Endothelial cell of umbilical vein (primary cell): ENCODE data around the gene KRT83. TPM values are rescaled to one million over a fixed set of nuclear protein-coding genes. Genes with fewer than 3 reads are reported as not detected.
A peak's percentile ranks its signal among the peaks of the same experiment; 100 is the strongest.

Experiments
- BruUV-seq: library from RNA; stranded (reverse); fragments of 400-500 nt; replicated peaks from 2 replicates; lab custom pipeline; 2021; lab: Mats Ljungman, UMichigan
- CTCF ChIA-PET: fragments of 300-600, 350-600 bp; sonication (Branson Sonifier 250); formaldehyde crosslinking; loops from one replicate; lab custom pipeline; 2021; ENCODE audit warnings: antibody characterized with exemption, inconsistent platforms; lab: Charles Lee
- POLR2A ChIA-PET: fragments of 300-600, 350-600 bp; sonication (Branson Sonifier 250); formaldehyde crosslinking; loops from one replicate; lab custom pipeline; 2021; ENCODE audit warnings: antibody characterized with exemption, inconsistent platforms; lab: Charles Lee
- DNase-seq: peaks from one replicate; pipeline ENCODE4 v3.0.0-alpha.2; 2011; ENCODE audit warnings: low read depth, low spot score
- FAIRE-seq: peaks from 2 replicates; lab custom pipeline; 2011; peaks lifted over from hg19 to GRCh38; lab: Jason Lieb, UNC
- H2AFZ ChIP-seq: 2 replicates; pipeline ENCODE4 v1.6.0; 2012; ENCODE audit warnings: low read depth, low read length, control low read depth, inconsistent platforms
- H3K27ac ChIP-seq: 2 replicates; pipeline ENCODE4 v1.5.1; 2011; ENCODE audit warnings: low read depth, mild to moderate bottlenecking, control low read depth, low read length, moderate library complexity; ENCODE audit not compliant: insufficient read depth
- H3K27me3 ChIP-seq, 2 experiments: 2 replicates each; pipeline versions ENCODE4 v1.6.0 to v1.6.1; 2011; ENCODE audit warnings: low read length in 2 of 2, mixed read lengths in 1 of 2; ENCODE audit not compliant: control insufficient read depth in 2 of 2, insufficient read depth in 2 of 2
- H3K36me3 ChIP-seq, 2 experiments: 2 replicates in 1 of 2; 3 replicates in 1 of 2; pipeline ENCODE4 v1.5.1; 2011; ENCODE audit warnings: low read length in 2 of 2, mild to moderate bottlenecking in 1 of 2, moderate library complexity in 1 of 2; ENCODE audit not compliant: control insufficient read depth in 2 of 2, insufficient read depth in 2 of 2; ENCODE audit errors: extremely low read depth in 1 of 2
- H3K4me1 ChIP-seq: 3 replicates; pipeline ENCODE4 v1.5.1; 2011; ENCODE audit warnings: mild to moderate bottlenecking, low read length; ENCODE audit not compliant: control insufficient read depth, insufficient read depth; ENCODE audit errors: extremely low read depth
- H3K4me2 ChIP-seq: 2 replicates; pipeline ENCODE4 v1.6.1; 2011; ENCODE audit warnings: low read length, control low read depth, mixed read lengths; ENCODE audit not compliant: insufficient read depth
- H3K4me3 ChIP-seq, 3 experiments: fragments of 200-600 bp in 1 of 3; sonication (generic), shearing (Covaris generic) in 1 of 3; replicated peaks in 1 of 3; 2 replicates each; pipeline ENCODE4 v1.5.1; 2011 to 2016; ENCODE audit warnings: control low read depth in 3 of 3, low read length in 3 of 3, mild to moderate bottlenecking in 2 of 3, inconsistent platforms in 1 of 3, low read depth in 1 of 3, moderate library complexity in 1 of 3; ENCODE audit not compliant: insufficient read depth in 1 of 3
- H3K79me2 ChIP-seq: 2 replicates; pipeline ENCODE4 v1.6.0; 2012; ENCODE audit warnings: low read length, inconsistent platforms; ENCODE audit not compliant: control insufficient read depth, insufficient read depth
- H3K9ac ChIP-seq: replicated peaks from 2 replicates; pipeline ENCODE3; 2011; ENCODE audit warnings: low read length, control low read depth; ENCODE audit not compliant: insufficient read depth; ENCODE audit errors: extremely low read depth
- H3K9me1 ChIP-seq: replicated peaks from 3 replicates; pipeline ENCODE4 v1.6.0; 2011; ENCODE audit warnings: mild to moderate bottlenecking, low read length; ENCODE audit not compliant: control insufficient read depth, insufficient read depth; ENCODE audit errors: extremely low read depth
- H3K9me3 ChIP-seq: replicated peaks from 2 replicates; pipeline ENCODE4 v1.5.1; 2012; ENCODE audit warnings: low read length, inconsistent platforms; ENCODE audit not compliant: control insufficient read depth, insufficient read depth
- H4K20me1 ChIP-seq: replicated peaks from 2 replicates; pipeline ENCODE3; 2011; ENCODE audit warnings: mild to moderate bottlenecking, low read length; ENCODE audit not compliant: control insufficient read depth, insufficient read depth; ENCODE audit errors: extremely low read depth
- FOS ChIP-seq: IDR thresholded peaks from 2 replicates; pipeline ENCODE4 v1.6.1; 2011; ENCODE audit warnings: mild to moderate bottlenecking, low read length, moderate library complexity, borderline replicate concordance; ENCODE audit not compliant: insufficient read depth
- JUN ChIP-seq: IDR thresholded peaks from 2 replicates; pipeline ENCODE4 v1.6.1; 2011; ENCODE audit warnings: borderline replicate concordance, low read depth; ENCODE audit not compliant: insufficient read length, insufficient read depth
- POLR2AphosphoS5 ChIP-seq: IDR thresholded peaks from 2 replicates; pipeline ENCODE4 v1.6.1; 2012; ENCODE audit warnings: low read depth, mild to moderate bottlenecking, control low read depth, low read length, moderate library complexity; ENCODE audit not compliant: insufficient read depth
- dilution Hi-C: fragments of 300-500 bp; cut with MboI; formaldehyde crosslinking; loops from one replicate; pipeline ENCODE4 v1.15.0; 2019; ENCODE audit warnings: low sequenced_read_pairs; ENCODE audit not compliant: extremely low pct_ligation_motif_present
- intact Hi-C: fragments of 100-400 bp; cut with micrococcal nuclease; formaldehyde crosslinking; loops from one replicate; pipeline ENCODE4 v1.10.0; 2022
- polyA plus RNA-seq, 4 experiments: library from polyadenylated mRNA; depleted of rRNA in 3 of 4; stranded (reverse) in 3 of 4; unstranded in 1 of 4; fragments of >200 nt; gene quantifications; 2 replicates each; pipeline versions ENCODE4 v1.2.1 to v1.2.3, GENCODE V29; 2011 to 2012; ENCODE audit warnings: missing spikeins in 1 of 4
- total RNA-seq: library from RNA; stranded (reverse); gene quantifications from 2 replicates; pipeline ENCODE4 v1.2.3, GENCODE V29; 2021
- TF ChIP-seq, protein P1 (sequence below): IDR thresholded peaks from 2 replicates; pipeline ENCODE4 v1.6.1; 2011; ENCODE audit not compliant: insufficient read depth, insufficient read length
- TF ChIP-seq, protein P2 (sequence below), 2 donors: IDR thresholded peaks; 1 replicate in 1 of 2; 2 replicates in 1 of 2; pipeline ENCODE4 v1.5.1; 2011; ENCODE audit warnings: low read length in 2 of 2, mild to moderate bottlenecking in 2 of 2, moderate library complexity in 2 of 2, control low read depth in 1 of 2, inconsistent platforms in 1 of 2, low read depth in 1 of 2; ENCODE audit not compliant: insufficient read depth in 1 of 2; ENCODE audit errors: extremely low read depth in 1 of 2

KRT83 gene
- total and polyA plus RNA-seq, 2 donors (not counting 3 experiments of a cell fraction or from before 2014, with no cell fraction given): not detected

DNA sequence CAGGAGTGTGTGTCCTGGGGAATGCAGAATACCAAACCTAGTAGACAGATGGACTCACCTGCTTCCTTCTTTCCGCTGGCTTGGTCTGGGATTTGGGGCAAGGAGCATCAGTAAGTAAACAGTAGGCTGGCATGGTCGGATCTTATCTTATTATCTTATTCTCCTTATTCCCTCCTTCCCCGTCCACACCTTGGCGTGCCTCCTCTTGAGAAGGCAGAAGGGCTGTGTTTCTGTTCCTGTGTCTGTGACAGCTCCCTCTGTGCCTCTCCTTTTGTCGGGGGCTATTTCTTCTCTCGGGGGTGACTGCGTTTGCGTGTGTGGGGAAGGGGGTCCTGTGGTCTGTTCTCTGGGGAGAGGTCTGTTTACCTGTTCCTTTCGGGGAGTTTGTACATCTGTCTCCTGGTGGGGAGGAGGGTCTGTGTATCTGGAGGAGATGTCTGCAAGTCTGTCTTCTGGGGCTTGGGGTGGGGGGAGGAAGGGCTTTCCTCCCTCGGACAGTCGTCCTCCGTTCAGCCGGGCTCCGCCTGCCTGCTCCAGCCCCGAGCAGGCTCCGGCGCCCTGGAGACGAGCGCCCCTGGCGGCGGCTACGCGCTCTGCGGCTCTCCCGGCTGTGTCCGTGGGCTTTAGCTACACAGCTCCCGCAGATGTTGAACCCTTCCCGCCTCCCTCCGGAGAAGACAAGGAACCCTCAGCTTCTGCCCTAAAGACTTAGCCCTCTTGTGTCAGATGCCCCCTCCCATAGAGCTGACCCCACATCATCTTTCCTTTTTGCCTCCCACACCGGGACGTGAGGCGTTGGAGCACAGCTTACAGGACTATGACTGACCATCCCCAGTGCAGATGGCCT lies 42.4 kb downstream of the KRT83 start:
- ChIA-PET POLR2A (interaction anchor here (0.7 kb wide), 1 partner anchor 57 kb away, joined by 6 read pairs; no protein-coding TSS in a partner anchor), CTCF (interaction anchor here (0.6 to 3.7 kb wide), 59 partner anchors 8 to 607 kb away, joined by 3 to 30 read pairs (median 4); partner anchors contain the start of gene KRT7)
- Histone ChIP-seq H3K9me3 (no peaks in the 10 kb centered on the region), H3K9me1 (no peaks in the 10 kb centered on the region), H3K4me2 (peak overlapping the region; percentile 63), H3K79me2 (no peaks in the 10 kb centered on the region), H3K36me3 (no peaks in the 10 kb centered on the region), H3K27ac (no peak overlapping the region), H3K27me3 (peaks cover 12% of the 10 kb centered on the region in 2 experiments), H3K4me1 (peaks cover 3% of the 10 kb centered on the region), H3K4me3 (no peak overlapping the region), H4K20me1 (no peaks in the 10 kb centered on the region), H3K9ac (no peak overlapping the region), H2AFZ (peak overlapping the region; percentile 80)
- peak; percentile 31 for FAIRE-seq
- TF ChIP-seq, protein P1, sequence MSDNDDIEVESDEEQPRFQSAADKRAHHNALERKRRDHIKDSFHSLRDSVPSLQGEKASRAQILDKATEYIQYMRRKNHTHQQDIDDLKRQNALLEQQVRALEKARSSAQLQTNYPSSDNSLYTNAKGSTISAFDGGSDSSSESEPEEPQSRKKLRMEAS: no peak
- TF ChIP-seq FOS (no peak), JUN (no peak), POLR2AphosphoS5 (no peak)
- TF ChIP-seq, protein P2, sequence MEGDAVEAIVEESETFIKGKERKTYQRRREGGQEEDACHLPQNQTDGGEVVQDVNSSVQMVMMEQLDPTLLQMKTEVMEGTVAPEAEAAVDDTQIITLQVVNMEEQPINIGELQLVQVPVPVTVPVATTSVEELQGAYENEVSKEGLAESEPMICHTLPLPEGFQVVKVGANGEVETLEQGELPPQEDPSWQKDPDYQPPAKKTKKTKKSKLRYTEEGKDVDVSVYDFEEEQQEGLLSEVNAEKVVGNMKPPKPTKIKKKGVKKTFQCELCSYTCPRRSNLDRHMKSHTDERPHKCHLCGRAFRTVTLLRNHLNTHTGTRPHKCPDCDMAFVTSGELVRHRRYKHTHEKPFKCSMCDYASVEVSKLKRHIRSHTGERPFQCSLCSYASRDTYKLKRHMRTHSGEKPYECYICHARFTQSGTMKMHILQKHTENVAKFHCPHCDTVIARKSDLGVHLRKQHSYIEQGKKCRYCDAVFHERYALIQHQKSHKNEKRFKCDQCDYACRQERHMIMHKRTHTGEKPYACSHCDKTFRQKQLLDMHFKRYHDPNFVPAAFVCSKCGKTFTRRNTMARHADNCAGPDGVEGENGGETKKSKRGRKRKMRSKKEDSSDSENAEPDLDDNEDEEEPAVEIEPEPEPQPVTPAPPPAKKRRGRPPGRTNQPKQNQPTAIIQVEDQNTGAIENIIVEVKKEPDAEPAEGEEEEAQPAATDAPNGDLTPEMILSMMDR (IDR thresholded peaks at IDR 0.05; ENCODE audit: extremely low read depth in 1 of 2, insufficient read depth in 1 of 2, low read depth in 1 of 2, low read length in 2 of 2): peak; percentile 98 to 100
- intact Hi-C loops: loop anchor here (1.0 to 2.0 kb wide), 2 partner anchors 65 to 122 kb away; no protein-coding TSS in a partner anchor
- dilution Hi-C loops: no loop called here
- BruUV-seq: no TSS peak
- DNase-seq: peak; percentile 64
